ENCODE measurements around the gene EEF1AKMT1. TPM values are rescaled to one million over a fixed set of nuclear protein-coding genes. Genes with fewer than 3 reads are reported as not detected.
A peak's percentile ranks its signal among the peaks of the same experiment; 100 is the strongest.

The EEF1AKMT1 gene
- polyA plus RNA-seq, 1 donor from 2014 or later = 8.2 TPM

GRCh38 chr13:20703780-20704458 lies 69.8 kb downstream of the EEF1AKMT1 start:
- peak; percentile 32 for TF ChIP-seq RAD21 (conservative IDR thresholded peaks at IDR 0.05)
- no peak for TF ChIP-seq REST (IDR thresholded peaks at IDR 0.05; ENCODE audit: borderline replicate concordance)
- TF ChIP-seq SMC3 (conservative IDR thresholded peaks at IDR 0.05; ENCODE audit: poor library complexity) = peak; percentile 40
- TF ChIP-seq, protein P1, sequence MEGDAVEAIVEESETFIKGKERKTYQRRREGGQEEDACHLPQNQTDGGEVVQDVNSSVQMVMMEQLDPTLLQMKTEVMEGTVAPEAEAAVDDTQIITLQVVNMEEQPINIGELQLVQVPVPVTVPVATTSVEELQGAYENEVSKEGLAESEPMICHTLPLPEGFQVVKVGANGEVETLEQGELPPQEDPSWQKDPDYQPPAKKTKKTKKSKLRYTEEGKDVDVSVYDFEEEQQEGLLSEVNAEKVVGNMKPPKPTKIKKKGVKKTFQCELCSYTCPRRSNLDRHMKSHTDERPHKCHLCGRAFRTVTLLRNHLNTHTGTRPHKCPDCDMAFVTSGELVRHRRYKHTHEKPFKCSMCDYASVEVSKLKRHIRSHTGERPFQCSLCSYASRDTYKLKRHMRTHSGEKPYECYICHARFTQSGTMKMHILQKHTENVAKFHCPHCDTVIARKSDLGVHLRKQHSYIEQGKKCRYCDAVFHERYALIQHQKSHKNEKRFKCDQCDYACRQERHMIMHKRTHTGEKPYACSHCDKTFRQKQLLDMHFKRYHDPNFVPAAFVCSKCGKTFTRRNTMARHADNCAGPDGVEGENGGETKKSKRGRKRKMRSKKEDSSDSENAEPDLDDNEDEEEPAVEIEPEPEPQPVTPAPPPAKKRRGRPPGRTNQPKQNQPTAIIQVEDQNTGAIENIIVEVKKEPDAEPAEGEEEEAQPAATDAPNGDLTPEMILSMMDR (IDR thresholded peaks at IDR 0.05; ENCODE audit: poor library complexity, severe bottlenecking) = peak; percentile 68
- TF ChIP-seq TAF1 (IDR thresholded peaks at IDR 0.05; ENCODE audit: low read depth) = no peak
- TF ChIP-seq POLR2AphosphoS5 (IDR thresholded peaks at IDR 0.05) = peak; percentile 69
- TF ChIP-seq MXI1 (conservative IDR thresholded peaks at IDR 0.05; ENCODE audit: poor library complexity, severe bottlenecking) = peak; percentile 62
- TF ChIP-seq EP300 (conservative IDR thresholded peaks at IDR 0.05; ENCODE audit: poor library complexity, severe bottlenecking) = no peak
- TF ChIP-seq EZH2 (IDR thresholded peaks at IDR 0.05; ENCODE audit: borderline replicate concordance, insufficient read depth, low read length, poor library complexity, severe bottlenecking) = no peak
- Histone ChIP-seq H3K27me3 (ENCODE audit: insufficient read depth, low read depth, low read length) (no peaks in the 10 kb centered on the region), H3F3A (ENCODE audit: insufficient read depth, low read length, poor library complexity, severe bottlenecking) (no peaks in the 10 kb centered on the region), H3K9ac (ENCODE audit: low read length) (peak overlapping the region; percentile 34), H3K9me3 (ENCODE audit: low read length) (no peaks in the 10 kb centered on the region), H3K79me2 (replicated peaks; ENCODE audit: insufficient read depth, low read length) (no peaks in the 10 kb centered on the region), H4K20me1 (ENCODE audit: insufficient read depth) (no peaks in the 10 kb centered on the region), H3K4me3 (ENCODE audit: low read length) (peak overlapping the region; percentile 44), H3K36me3 (ENCODE audit: insufficient read depth, low read length) (no peaks in the 10 kb centered on the region), H2AFZ (ENCODE audit: low read depth, low read length) (no peak overlapping the region), H3K9me2 (ENCODE audit: insufficient read depth, low read length) (no peaks in the 10 kb centered on the region), H3K27ac (ENCODE audit: low read length) (no peak overlapping the region), H3K4me2 (ENCODE audit: low read length) (no peak overlapping the region)

DNA sequence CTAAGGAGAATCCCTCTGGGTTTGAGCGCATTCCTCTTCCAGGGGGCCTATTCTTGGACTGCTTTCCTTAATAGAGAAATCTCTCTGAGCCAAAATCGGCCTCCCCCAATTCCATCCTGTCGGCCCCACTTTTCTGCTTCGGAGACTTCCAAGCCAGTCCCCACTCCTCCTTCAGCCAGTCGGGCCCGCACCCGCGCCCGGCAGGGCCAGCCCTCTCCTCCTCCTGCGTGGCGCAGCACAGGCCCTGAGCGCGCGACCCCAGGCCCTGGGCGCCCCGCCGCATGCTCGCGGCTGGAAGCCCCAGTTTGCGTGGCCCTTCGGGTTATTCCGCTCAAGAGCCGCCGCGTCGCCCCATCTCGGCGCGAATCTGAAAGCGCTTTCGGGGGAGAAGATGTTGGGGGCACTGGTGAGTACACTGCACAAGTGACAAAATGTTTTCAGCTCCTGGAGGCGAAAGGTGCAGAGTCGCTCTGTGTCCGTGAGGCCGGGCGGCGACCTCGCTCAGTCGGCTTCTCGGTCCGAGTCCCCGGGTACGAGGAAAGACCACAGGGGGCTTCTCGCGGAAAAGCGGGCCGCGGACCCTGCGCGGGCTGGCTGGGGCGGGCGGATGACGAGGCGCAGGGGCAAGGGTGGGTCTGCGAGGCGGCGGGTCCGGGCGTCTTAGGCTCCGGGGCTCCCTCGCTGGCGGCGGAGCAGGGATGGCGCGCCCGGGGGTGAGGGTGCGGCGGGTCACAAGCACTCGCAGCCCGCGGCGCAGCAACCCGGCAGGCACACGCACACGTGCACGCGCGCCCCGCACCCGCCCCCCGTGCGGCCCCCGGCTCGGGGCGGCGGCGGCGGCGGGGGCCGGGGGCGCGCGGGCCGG lies 70.6 kb downstream of the EEF1AKMT1 start, which contains the start of gene IL17D:
Gene IL17D, plus strand, starts transcription at position 785 of the 865 bp plus-strand sequence. CDS start 303 bp downstream, outside the sequence.
- Histone ChIP-seq H3K9ac (ENCODE audit: low read length) (peak within 1 kb of the TSS; percentile 84), H3K9me2 (ENCODE audit: insufficient read depth, low read length) (no peaks in the 10 kb centered on the region), H3K4me3 (ENCODE audit: low read length) (peak within 1 kb of the TSS; percentile 97), H3K4me2 (ENCODE audit: low read length) (peak within 1 kb of the TSS; percentile 72), H3F3A (ENCODE audit: insufficient read depth, low read length, poor library complexity, severe bottlenecking) (no peaks in the 10 kb centered on the region), H3K79me2 (replicated peaks; ENCODE audit: insufficient read depth, low read length) (no peaks in the 10 kb centered on the region), H3K27ac (ENCODE audit: low read length) (peak within 1 kb of the TSS; percentile 57), H3K9me3 (ENCODE audit: low read length) (no peaks in the 10 kb centered on the region), H4K20me1 (ENCODE audit: insufficient read depth) (no peaks in the 10 kb centered on the region), H3K27me3 (ENCODE audit: insufficient read depth, low read depth, low read length) (no peaks in the 10 kb centered on the region), H3K36me3 (ENCODE audit: insufficient read depth, low read length) (no peaks in the 10 kb centered on the region), H2AFZ (ENCODE audit: low read depth, low read length) (peak within 1 kb of the TSS; percentile 65)
- TF ChIP-seq TAF1 (IDR thresholded peaks at IDR 0.05; ENCODE audit: low read depth) (no peak), MXI1 (conservative IDR thresholded peaks at IDR 0.05; ENCODE audit: poor library complexity, severe bottlenecking) (peak; percentile 48), POLR2AphosphoS5 (IDR thresholded peaks at IDR 0.05) (peak; percentile 14), SMC3 (conservative IDR thresholded peaks at IDR 0.05; ENCODE audit: poor library complexity) (no peak), EZH2 (IDR thresholded peaks at IDR 0.05; ENCODE audit: borderline replicate concordance, insufficient read depth, low read length, poor library complexity, severe bottlenecking) (no peak), RAD21 (conservative IDR thresholded peaks at IDR 0.05) (peak; percentile 16), REST (IDR thresholded peaks at IDR 0.05; ENCODE audit: borderline replicate concordance) (peak; percentile 19), EP300 (conservative IDR thresholded peaks at IDR 0.05; ENCODE audit: poor library complexity, severe bottlenecking) (no peak)
- TF ChIP-seq, protein P1 (IDR thresholded peaks at IDR 0.05; ENCODE audit: poor library complexity, severe bottlenecking) = peak; percentile 37
